ENCODE results near the gene CASP9. TPM values are rescaled to one million over a fixed set of nuclear protein-coding genes. Genes with fewer than 3 reads are reported as not detected.

Gene CASP9
- total RNA-seq, 4 donors from 2014 or later, result 9.3 to 37.7 (median 9.7) TPM

DNA sequence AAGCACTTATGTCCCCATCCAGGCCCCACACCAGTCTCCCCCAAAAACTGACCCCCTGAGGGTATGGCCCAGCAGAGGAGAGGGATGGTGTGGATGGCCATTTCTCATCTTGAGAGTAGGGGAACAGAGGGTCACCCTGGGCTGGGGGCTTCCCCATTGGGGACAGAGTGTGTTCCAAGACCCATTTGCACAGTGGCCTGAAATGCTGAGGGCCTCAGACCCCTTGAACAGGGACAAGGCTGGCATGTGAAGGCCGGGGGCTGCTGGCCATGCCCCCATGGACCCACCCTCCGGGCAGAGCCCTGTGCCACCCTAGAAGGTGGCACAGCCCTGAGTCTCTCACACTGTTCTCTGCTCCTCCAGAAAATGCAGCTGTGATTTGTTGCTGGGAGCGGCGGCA lies 77.8 kb downstream of the CASP9 start:
- DNase-seq (ENCODE audit: low spot score) (no peak), ATAC-seq (ENCODE audit: low FRiP score) (no peak)
- TF ChIP-seq, protein P1, sequence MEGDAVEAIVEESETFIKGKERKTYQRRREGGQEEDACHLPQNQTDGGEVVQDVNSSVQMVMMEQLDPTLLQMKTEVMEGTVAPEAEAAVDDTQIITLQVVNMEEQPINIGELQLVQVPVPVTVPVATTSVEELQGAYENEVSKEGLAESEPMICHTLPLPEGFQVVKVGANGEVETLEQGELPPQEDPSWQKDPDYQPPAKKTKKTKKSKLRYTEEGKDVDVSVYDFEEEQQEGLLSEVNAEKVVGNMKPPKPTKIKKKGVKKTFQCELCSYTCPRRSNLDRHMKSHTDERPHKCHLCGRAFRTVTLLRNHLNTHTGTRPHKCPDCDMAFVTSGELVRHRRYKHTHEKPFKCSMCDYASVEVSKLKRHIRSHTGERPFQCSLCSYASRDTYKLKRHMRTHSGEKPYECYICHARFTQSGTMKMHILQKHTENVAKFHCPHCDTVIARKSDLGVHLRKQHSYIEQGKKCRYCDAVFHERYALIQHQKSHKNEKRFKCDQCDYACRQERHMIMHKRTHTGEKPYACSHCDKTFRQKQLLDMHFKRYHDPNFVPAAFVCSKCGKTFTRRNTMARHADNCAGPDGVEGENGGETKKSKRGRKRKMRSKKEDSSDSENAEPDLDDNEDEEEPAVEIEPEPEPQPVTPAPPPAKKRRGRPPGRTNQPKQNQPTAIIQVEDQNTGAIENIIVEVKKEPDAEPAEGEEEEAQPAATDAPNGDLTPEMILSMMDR (IDR thresholded peaks at IDR 0.05), result no peak

DNA sequence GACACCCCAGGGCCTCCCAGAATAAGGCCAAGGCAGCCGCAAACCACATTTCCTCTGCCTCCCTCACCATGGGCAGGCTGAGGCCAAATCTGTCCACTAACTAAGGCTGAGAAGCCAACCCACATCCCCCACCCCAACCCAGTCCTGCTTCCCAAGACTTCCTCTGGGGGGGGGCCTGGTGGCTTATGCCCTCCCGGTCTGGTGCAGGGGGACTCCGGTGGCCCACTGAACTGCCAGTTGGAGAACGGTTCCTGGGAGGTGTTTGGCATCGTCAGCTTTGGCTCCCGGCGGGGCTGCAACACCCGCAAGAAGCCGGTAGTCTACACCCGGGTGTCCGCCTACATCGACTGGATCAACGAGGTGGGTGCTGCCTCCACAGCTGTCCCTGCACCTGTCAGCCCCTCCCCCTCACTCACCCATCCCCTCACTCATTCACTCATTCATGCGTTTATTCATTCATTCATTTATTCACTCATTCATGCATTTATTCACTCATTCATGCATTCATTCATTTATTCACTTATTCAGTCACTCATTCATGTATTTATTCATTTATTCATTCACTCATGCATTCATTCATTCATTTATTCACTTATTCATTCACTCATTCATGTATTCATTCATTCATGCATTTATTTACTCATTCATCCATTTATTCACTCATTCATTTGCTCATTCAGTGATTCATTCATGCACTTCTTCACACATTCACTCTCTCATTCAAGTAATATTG lies 78.5 kb downstream of the CASP9 start:
- TF ChIP-seq, protein P1 (IDR thresholded peaks at IDR 0.05), result no peak
- DNase-seq (ENCODE audit: low spot score), result no peak
- ATAC-seq (ENCODE audit: low FRiP score), result no peak

DNA sequence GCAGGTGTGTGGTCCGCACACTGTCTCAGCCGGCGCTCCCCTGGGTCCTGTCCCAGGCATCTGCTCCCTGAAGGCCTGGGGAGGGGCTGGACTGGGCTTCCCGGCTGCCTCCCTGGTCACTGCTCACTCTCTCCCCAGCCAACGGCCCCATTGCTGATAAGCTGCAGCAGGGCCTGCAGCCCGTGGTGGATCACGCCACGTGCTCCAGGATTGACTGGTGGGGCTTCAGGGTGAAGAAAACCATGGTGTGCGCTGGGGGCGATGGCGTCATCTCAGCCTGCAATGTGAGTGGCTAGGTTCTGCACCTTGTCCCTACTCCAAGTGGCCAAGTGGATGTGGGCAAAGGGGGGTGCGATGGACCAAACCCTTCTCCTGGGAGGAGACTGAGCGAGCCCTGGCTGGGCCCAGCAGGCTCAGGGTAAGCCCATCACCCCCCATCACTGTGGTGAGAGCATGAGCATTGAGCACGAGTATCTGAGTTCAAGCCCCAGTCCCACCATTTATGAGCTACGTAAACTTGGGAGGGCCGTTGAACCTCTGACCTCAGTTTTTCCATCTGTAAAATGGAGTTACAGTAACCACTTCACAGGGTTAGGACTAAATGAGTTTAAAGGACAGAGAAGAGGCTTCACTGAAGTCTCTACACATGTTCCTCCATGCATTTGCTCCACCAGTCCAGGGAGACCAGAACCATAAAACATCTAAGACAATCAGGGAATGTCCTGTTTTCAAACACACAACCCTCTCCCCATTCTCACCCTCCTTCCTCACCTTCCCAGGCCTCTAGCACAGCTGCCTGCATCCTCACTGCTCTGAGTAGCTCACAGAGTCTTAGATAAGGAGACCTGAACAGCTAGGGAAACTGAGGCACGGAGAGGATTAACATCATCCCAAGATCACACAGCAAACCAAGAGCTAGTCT lies 79.3 kb downstream of the CASP9 start:
- TF ChIP-seq, protein P1 (IDR thresholded peaks at IDR 0.05), result no peak
- no peak for DNase-seq (ENCODE audit: low spot score)
- no peak for ATAC-seq (ENCODE audit: low FRiP score)

DNA sequence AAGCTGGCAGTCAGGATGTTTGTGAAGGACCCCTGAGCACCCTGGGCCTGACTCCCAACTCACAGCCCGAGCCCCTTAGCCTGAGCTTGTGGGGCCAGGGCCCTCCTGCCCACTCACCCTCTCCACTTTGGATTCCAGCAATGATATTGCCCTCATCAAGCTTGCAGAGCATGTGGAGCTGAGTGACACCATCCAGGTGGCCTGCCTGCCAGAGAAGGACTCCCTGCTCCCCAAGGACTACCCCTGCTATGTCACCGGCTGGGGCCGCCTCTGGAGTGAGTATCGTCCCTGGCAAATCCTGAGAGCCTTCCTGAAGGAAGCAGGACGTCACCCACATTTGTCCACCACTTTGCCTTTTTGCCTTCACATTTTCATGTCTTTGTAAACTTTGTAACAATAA lies 80.7 kb downstream of the CASP9 start:
- no peak for DNase-seq (ENCODE audit: low spot score)

DNA sequence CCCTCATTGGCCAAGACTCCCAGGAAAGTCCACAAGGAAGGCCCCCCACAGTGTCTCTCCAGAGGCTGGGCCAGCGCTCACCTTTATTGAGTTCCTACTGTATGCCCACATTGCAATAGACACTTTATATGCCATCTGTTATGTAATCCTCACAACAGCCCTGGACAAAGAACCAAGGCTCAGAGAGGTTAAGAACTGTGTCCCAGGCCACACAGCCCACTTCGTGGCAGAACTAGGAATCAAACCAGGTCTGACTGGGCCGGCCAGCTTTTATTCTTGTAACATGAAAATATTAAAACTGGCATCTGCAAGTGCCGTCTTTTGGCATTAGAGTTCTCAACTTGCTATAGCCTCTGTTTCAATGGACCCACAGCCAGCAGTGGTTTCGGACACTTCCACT lies 81.3 kb downstream of the CASP9 start:
- TF ChIP-seq, protein P1 (IDR thresholded peaks at IDR 0.05), result no peak
- ATAC-seq (ENCODE audit: low FRiP score) (no peak), DNase-seq (ENCODE audit: low spot score) (no peak)

More for the DNA sequence above, 80.7 kb downstream of the CASP9 start:
- TF ChIP-seq, protein P1 (IDR thresholded peaks at IDR 0.05), result no peak
- ATAC-seq (ENCODE audit: low FRiP score), result no peak

DNA sequence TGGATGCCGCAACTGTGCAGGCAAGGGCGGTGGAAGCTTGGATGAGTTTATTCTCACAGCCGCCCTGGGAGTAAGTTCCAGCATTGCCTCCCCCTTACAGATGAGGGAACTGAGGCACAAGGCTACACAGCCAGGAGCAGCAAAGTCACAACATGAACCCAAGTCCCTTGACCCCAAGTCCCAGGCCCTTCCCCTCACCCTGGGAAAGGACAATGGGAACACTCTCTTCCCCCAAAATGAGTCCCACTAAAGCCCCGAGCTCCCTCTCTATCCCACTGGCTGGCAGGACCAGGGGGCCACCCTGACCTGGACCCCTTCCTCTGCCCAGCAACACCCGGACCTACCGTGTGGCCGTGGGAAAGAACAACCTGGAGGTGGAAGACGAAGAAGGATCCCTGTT lies 81.9 kb downstream of the CASP9 start:
- DNase-seq (ENCODE audit: low spot score) (no peak), ATAC-seq (ENCODE audit: low FRiP score) (no peak)
- TF ChIP-seq, protein P1 (IDR thresholded peaks at IDR 0.05), result no peak

Small RNA genes lying within 50 kb of the gene (small RNA-seq; reads per million reads assigned to genes)
- gene SCARNA21B, result not detected

Other genes starting within 250 kb of the CASP9 start
- gene EFHD2, start 114.3 kb downstream of the CASP9 start, total RNA-seq, result 100 to 1,000 TPM in 1 of 4 donors, 10 to 100 TPM in 3; 35.6 to 120 (median 54.4) TPM
- gene CTRC, start 85.8 kb downstream of the CASP9 start, total RNA-seq, result under 1 TPM in 2 of 4 donors, not detected in 2; 0.36 to 0.74 TPM
- gene CELA2A, start 67.5 kb downstream of the CASP9 start, total RNA-seq, result not detected
- gene CELA2B, start 48.1 kb downstream of the CASP9 start, total RNA-seq, result not detected
- gene DNAJC16, start 2.6 kb upstream of the CASP9 start, total RNA-seq, result 10 to 100 TPM; 13.2 to 19.7 (median 15.1) TPM
- under 1 TPM in 3 of 4 donors, not detected in 1; 0.24 to 0.65 (median 0.44) TPM for gene AGMAT, start 60.8 kb upstream of the CASP9 start, total RNA-seq
- gene DDI2, start 93.2 kb upstream of the CASP9 start, total RNA-seq, result 10 to 100 TPM; 49.3 to 63.2 (median 54.5) TPM
- 10 to 100 TPM; 34.4 to 81.1 (median 50.0) TPM for gene PLEKHM2, start 160.1 kb upstream of the CASP9 start, total RNA-seq
- 10 to 100 TPM in 1 of 4 donors, 1 to 10 TPM in 2, under 1 TPM in 1; 0.82 to 13.1 (median 2.0) TPM for gene SLC25A34, start 212.0 kb upstream of the CASP9 start, total RNA-seq
- gene TMEM82, start 218.3 kb upstream of the CASP9 start, total RNA-seq, result not detected
- 10 to 100 TPM; 10.4 to 34.0 (median 17.4) TPM for gene FBLIM1, start 234.6 kb upstream of the CASP9 start, total RNA-seq

Data from omental fat pad (tissue), 4 donors.